Ishikawa (cell line): Measurements from ENCODE around the gene TNIK.

ENCODE experiments used
- CEBPB ChIP-seq: IDR thresholded peaks from 2 replicates; pipeline ENCODE4 v1.6.1; 2012
- EP300 ChIP-seq: IDR thresholded peaks from 2 replicates; pipeline ENCODE4 v1.6.1; 2012; ENCODE audit warnings: borderline replicate concordance
- FOXM1 ChIP-seq: IDR thresholded peaks from 2 replicates; pipeline ENCODE4 v1.6.1; 2012; ENCODE audit warnings: low read depth, borderline replicate concordance
- NFIC ChIP-seq: IDR thresholded peaks from 2 replicates; pipeline ENCODE4 v1.6.1; 2012
- REST ChIP-seq: IDR thresholded peaks from 2 replicates; pipeline ENCODE4 v1.6.1; 2012; ENCODE audit warnings: low read depth, mild to moderate bottlenecking
- TAF1 ChIP-seq: IDR thresholded peaks from 2 replicates; pipeline ENCODE4 v1.6.1; 2012; ENCODE audit warnings: low read depth, mild to moderate bottlenecking
- TCF12 ChIP-seq: IDR thresholded peaks from 2 replicates; pipeline ENCODE4 v1.6.1; 2012; ENCODE audit warnings: low read depth

GRCh38 chr3:171470714-171471227 is 10.6 kb upstream of the TNIK start:
- no peak for TF ChIP-seq EP300
- no peak for TF ChIP-seq FOXM1
- no peak for TF ChIP-seq TAF1
- TF ChIP-seq TCF12, result no peak
- no peak for TF ChIP-seq NFIC
- TF ChIP-seq CEBPB, result no peak
- no peak for TF ChIP-seq REST
